Measurements from ENCODE around the gene DPH1. TPM values are rescaled to one million over a fixed set of nuclear protein-coding genes. Genes with fewer than 3 reads are reported as not detected.
A peak's percentile ranks its signal among the peaks of the same experiment; 100 is the strongest.

DPH1 gene
- total RNA-seq, 1 donor from 2014 or later = 38.0 TPM

DNA sequence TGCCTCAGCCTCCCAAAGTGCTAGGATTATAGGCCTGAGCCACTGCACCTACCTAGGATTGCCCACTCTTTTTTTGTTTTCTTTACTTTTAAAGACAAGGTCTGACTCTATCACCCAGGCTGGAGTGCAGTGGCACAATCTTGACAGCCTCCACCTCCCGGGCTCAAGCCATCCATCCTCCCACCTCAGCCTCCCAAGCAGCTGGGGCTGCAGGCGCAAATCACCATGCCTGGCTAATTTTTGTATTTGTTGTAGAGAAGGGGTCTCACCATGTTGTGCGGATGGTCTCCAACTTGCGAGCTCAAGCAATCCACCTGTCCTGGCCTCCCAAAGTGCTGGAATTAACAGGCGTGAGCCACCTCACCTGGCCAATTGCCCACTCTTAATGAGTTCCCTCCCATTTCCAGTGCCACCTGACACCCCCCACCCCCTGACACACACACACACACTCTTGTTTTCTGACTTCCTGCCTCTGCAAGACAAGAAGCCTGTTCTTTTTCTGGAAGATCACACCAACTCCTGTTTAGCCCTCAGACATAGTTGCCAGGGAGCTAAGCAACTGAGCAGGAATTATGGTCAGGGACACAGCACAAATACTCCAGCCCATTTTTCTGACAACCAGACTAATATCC is 14.4 kb downstream of the DPH1 start:
- Histone ChIP-seq H3K9me3 (no peaks in the 10 kb centered on the region), H3K4me3 (no peak overlapping the region), H3K36me3 (peaks cover 31% of the 10 kb centered on the region), H3K27ac (no peak overlapping the region), H3K4me1 (peaks cover 35% of the 10 kb centered on the region), H3K27me3 (ENCODE audit: low read depth) (no peaks in the 10 kb centered on the region)
- ATAC-seq (no peak), DNase-seq (no peak)
- intact Hi-C loops (cut with DNase I) = no loop called here
- TF ChIP-seq, protein P1, sequence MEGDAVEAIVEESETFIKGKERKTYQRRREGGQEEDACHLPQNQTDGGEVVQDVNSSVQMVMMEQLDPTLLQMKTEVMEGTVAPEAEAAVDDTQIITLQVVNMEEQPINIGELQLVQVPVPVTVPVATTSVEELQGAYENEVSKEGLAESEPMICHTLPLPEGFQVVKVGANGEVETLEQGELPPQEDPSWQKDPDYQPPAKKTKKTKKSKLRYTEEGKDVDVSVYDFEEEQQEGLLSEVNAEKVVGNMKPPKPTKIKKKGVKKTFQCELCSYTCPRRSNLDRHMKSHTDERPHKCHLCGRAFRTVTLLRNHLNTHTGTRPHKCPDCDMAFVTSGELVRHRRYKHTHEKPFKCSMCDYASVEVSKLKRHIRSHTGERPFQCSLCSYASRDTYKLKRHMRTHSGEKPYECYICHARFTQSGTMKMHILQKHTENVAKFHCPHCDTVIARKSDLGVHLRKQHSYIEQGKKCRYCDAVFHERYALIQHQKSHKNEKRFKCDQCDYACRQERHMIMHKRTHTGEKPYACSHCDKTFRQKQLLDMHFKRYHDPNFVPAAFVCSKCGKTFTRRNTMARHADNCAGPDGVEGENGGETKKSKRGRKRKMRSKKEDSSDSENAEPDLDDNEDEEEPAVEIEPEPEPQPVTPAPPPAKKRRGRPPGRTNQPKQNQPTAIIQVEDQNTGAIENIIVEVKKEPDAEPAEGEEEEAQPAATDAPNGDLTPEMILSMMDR (IDR thresholded peaks at IDR 0.05) = no peak

DNA sequence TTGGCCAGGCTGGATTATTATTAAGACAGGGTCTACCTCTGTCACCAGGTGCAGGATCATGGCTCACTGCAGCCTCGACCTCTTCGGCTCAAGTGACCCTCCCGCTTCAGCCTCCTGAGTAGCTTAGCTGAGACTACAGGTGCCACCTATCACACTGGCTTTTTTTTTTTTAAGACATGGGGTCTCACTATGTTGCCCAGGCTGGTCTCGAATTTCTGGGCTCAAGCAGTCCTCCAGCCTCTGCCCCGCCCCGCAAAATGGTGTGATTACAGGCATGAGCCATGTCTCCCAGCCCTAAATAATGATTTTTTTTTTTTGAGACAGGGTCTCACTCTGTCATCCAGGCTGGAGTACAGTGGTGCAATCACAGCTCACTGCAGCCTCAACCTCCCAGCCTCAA is 17.6 kb downstream of the DPH1 start:
- H3K4me1 ChIP-seq = peaks cover 35% of the 10 kb centered on the region
- peaks cover 14% of the 10 kb centered on the region for H3K27me3 ChIP-seq (ENCODE audit: low read depth)
- TF ChIP-seq, protein P1 (IDR thresholded peaks at IDR 0.05) = no peak
- H3K4me3 ChIP-seq = no peak overlapping the region
- no peak overlapping the region for H3K27ac ChIP-seq
- peaks cover 19% of the 10 kb centered on the region for H3K36me3 ChIP-seq
- H3K9me3 ChIP-seq = no peaks in the 10 kb centered on the region
- intact Hi-C loops (cut with DNase I) = no loop called here
- DNase-seq (no peak), ATAC-seq (no peak)

DNA sequence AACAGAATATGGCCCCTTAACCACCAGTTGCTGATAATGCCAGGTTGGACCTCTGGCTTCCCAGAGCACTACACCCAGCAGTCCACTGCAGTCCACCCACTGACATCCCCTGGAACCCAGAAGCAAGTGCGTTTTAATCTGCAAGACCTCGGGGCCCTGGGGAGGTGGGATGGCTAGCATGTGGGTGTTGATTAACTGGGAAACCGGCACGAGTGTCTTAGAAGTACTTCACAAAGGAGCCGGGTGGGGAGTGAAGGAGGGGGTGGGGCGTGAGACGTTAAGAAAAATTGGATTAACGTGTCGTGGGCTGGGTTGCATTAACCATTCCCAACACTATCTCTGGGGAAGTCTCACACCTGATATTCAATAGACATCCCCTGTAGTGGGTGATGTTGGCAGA is 18.9 kb downstream of the DPH1 start:
- H3K4me1 ChIP-seq = peaks cover 30% of the 10 kb centered on the region
- H3K27me3 ChIP-seq (ENCODE audit: low read depth) = peaks cover 21% of the 10 kb centered on the region
- ATAC-seq (no peak), DNase-seq (no peak)
- no peak overlapping the region for H3K27ac ChIP-seq
- TF ChIP-seq, protein P1 (IDR thresholded peaks at IDR 0.05) = no peak
- H3K4me3 ChIP-seq = peak overlapping the region; percentile 85
- intact Hi-C loops (cut with DNase I) = no loop called here
- H3K36me3 ChIP-seq = peaks cover 7% of the 10 kb centered on the region
- no peaks in the 10 kb centered on the region for H3K9me3 ChIP-seq

DNA sequence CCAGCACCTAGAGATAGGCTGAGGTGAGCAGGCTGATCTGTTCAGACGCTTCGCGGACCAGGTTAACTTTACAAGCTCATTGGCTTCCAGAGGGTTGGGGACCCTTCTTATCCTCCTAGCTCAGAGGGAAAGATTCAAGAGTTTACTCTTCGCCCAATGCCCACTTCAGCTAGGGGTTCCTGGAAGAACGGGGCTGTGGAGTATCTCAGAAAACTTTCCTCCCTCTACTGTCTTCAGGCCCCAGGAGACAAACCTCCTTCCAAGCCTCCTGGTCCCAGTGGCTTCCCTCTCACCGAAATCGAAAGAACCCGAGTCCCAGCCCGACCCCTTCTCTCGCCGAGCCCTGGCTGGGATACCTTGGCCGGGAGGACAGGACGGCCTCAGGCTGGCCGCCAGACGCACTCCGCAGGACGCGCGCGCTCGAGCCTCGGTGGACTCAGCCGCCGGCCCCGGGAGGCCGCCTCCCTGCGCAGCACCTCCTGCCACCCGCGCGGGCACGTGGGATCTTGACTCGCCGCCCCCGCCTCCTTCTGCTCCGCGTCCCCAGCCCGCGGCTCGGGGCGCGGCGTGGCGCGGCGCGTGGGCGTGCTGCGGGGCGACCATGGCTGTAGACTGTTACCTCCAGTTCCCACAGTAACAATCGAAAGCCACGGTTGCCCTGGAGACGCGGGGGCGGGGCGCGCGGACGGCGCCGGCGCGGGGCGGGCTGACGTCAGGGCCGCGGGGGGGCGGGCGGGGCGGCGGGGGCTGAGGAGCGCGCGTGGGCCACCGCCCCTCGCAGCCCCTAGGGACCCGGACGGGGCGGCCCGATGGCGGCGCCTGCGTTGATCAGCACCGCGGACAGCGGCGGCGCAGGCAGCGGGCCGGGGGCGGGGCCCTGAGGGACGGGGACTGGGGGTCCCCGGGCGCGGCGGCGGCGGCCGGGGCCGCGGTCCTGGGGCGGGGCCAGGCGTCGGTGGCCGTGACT is 19.7 kb downstream of the DPH1 start:
- H3K4me3 ChIP-seq = peak overlapping the region; percentile 85
- DNase-seq (peak; percentile 92), ATAC-seq (peak; percentile 64 to 74)
- H3K27ac ChIP-seq = peak overlapping the region; percentile 77
- intact Hi-C loops (cut with DNase I) = no loop called here
- H3K27me3 ChIP-seq (ENCODE audit: low read depth) = peaks cover 29% of the 10 kb centered on the region
- TF ChIP-seq, protein P1 (IDR thresholded peaks at IDR 0.05) = no peak
- H3K4me1 ChIP-seq = peaks cover 34% of the 10 kb centered on the region
- no peaks in the 10 kb centered on the region for H3K36me3 ChIP-seq
- no peaks in the 10 kb centered on the region for H3K9me3 ChIP-seq

DNA sequence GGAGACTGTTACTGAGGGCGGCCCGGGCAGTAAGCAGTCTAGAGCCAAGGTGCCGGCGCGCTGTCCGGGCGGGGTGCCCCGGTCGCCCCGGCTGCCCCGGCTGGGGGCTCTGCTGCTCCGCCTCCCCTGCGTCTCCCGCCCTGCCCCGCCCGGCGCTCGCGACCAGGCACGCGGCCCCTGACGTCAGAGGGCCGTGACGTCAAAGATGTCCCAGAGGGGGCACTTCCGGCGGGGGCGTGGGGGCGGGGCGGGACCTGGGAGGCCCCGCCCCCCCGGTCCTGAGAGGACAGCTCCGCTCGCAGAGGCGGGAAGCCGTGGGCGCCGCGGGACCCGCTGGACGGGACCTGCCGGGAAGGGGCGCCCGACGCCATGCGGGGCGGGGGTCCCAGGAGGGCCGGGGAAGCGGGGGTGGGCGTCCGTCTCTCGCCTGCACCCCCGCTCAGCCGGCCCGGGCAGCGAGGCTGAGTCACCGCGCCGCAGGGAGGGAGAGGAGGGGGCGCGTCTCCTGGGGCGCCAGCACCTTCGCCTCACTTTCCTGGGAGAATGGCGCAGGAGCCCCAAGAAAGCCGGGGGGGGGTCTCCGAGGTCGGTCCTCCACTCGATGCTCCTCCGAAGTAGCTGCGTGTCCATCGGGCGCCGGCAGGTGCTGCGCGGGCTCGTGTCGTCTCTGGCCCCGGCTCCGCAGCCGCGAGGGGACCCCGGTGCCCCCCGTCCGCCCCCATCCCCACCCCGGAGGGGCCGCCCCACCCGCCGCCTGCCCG is 20.5 kb downstream of the DPH1 start:
- TF ChIP-seq, protein P1 (IDR thresholded peaks at IDR 0.05) = no peak
- intact Hi-C loops (cut with DNase I) = no loop called here
- peak overlapping the region; percentile 61 for H3K4me3 ChIP-seq
- H3K9me3 ChIP-seq = no peaks in the 10 kb centered on the region
- no peak overlapping the region for H3K27ac ChIP-seq
- ATAC-seq (peak; percentile 64 to 66), DNase-seq (peak; percentile 78)
- peaks cover 31% of the 10 kb centered on the region for H3K27me3 ChIP-seq (ENCODE audit: low read depth)
- H3K36me3 ChIP-seq = no peaks in the 10 kb centered on the region
- peaks cover 43% of the 10 kb centered on the region for H3K4me1 ChIP-seq
